ENCODE data around the gene AGBL1.
A peak's percentile ranks its signal among the peaks of the same experiment; 100 is the strongest.

AGBL1 gene

GRCh38 chr15:86165265-86166211 lies 85.9 kb downstream of the AGBL1 start:
- DNase-seq: no peak

- no peak for DNase-seq
Observed at GRCh38 chr15:86167841-86168240, 88.2 kb downstream of the AGBL1 start.

GRCh38 chr15:86178845-86179244 lies 99.2 kb downstream of the AGBL1 start:
- DNase-seq: no peak

- DNase-seq: no peak
Observed at GRCh38 chr15:86183596-86184491, 104.2 kb downstream of the AGBL1 start.

- no peak for DNase-seq
Observed at GRCh38 chr15:86193716-86194380, 114.2 kb downstream of the AGBL1 start.

GRCh38 chr15:86197770-86198169 lies 118.1 kb downstream of the AGBL1 start:
- no peak for DNase-seq

GRCh38 chr15:86199467-86200145 lies 119.9 kb downstream of the AGBL1 start:
- no peak for DNase-seq

- no peak for DNase-seq
Observed at GRCh38 chr15:86201313-86202008, 121.8 kb downstream of the AGBL1 start.

- DNase-seq: no peak
Observed at GRCh38 chr15:86203462-86203861, 123.8 kb downstream of the AGBL1 start.

GRCh38 chr15:86205096-86205495 lies 125.4 kb downstream of the AGBL1 start:
- no peak for DNase-seq

GRCh38 chr15:86213420-86213819 lies 133.7 kb downstream of the AGBL1 start:
- DNase-seq: no peak

GRCh38 chr15:86213888-86214287 lies 134.2 kb downstream of the AGBL1 start:
- DNase-seq: no peak

- DNase-seq: no peak
Observed at GRCh38 chr15:86221119-86221518, 141.4 kb downstream of the AGBL1 start.

GRCh38 chr15:86229306-86229705 lies 149.6 kb downstream of the AGBL1 start:
- no peak for DNase-seq

- no peak for DNase-seq
Observed at GRCh38 chr15:86229936-86230335, 150.3 kb downstream of the AGBL1 start.

- peak; percentile 41 for DNase-seq
Observed at GRCh38 chr15:86231864-86232721, 152.4 kb downstream of the AGBL1 start.

GRCh38 chr15:86235667-86236066 lies 156.0 kb downstream of the AGBL1 start:
- DNase-seq: no peak

- DNase-seq: no peak
Observed at GRCh38 chr15:86236356-86237110, 156.9 kb downstream of the AGBL1 start.

GRCh38 chr15:86237111-86237500 lies 157.4 kb downstream of the AGBL1 start:
- DNase-seq: no peak

Measured in CD4-positive, alpha-beta T cell treated with Interleukin-10 for 1 hour (primary cell).